ENCODE data around the gene HMGCS1. TPM values are rescaled to one million over a fixed set of nuclear protein-coding genes. Genes with fewer than 3 reads are reported as not detected.

The HMGCS1 gene
- total and polyA plus RNA-seq, 2 of the 8 experiments (the other 6 are each of a cell fraction or from before 2014, with no cell fraction given), result 63.6 to 236 TPM

- Histone ChIP-seq H3K4me1 (replicated peaks in 1 of 4; ENCODE audit: control insufficient read depth in 3 of 4, insufficient read depth in 4 of 4, low read length in 3 of 4) (no peaks in the 10 kb centered on the region), H2BK5ac (ENCODE audit: low read depth, low read length) (no peak overlapping the region), H3K9ac (replicated peaks in 1 of 4; ENCODE audit: extremely low read depth in 1 of 4, low read depth in 3 of 4, low read length in 3 of 4) (no peak overlapping the region), H4K8ac (ENCODE audit: extremely low read depth, insufficient read depth, low read length) (no peak overlapping the region), H2BK12ac (ENCODE audit: low read depth, low read length) (no peak overlapping the region), H3K27me3 (replicated peaks in 1 of 4; ENCODE audit: control insufficient read depth in 3 of 4, extremely low read depth in 1 of 4, insufficient read depth in 3 of 4, low read length in 3 of 4) (no peaks in the 10 kb centered on the region), H3K23me2 (ENCODE audit: low read depth, low read length) (no peaks in the 10 kb centered on the region), H3K18ac (ENCODE audit: extremely low read depth, low read length) (no peak overlapping the region), H3K14ac (ENCODE audit: insufficient read length) (no peak overlapping the region), H3K56ac (replicated peaks; ENCODE audit: insufficient read length, low read depth, low read length) (no peak overlapping the region), H3K23ac (ENCODE audit: insufficient read length) (no peak overlapping the region), H4K20me1 (replicated peaks in 1 of 2; ENCODE audit: control insufficient read depth in 1 of 2, insufficient read depth in 2 of 2, low read length in 2 of 2) (no peaks in the 10 kb centered on the region), H3K9me3 (ENCODE audit: insufficient read depth in 2 of 2, low read depth in 1 of 2, low read length in 1 of 2) (peaks cover 11% of the 10 kb centered on the region in 2 experiments), H2AFZ (ENCODE audit: low read length) (no peak overlapping the region), H2AK5ac (ENCODE audit: low read depth, low read length) (no peak overlapping the region), H3K27ac (ENCODE audit: low read depth, low read length) (no peak overlapping the region), H2BK15ac (ENCODE audit: low read length) (no peak overlapping the region), H3K36me3 (ENCODE audit: control insufficient read depth in 2 of 4, insufficient read depth in 4 of 4, low read length in 3 of 4) (no peaks in the 10 kb centered on the region), H4K5ac (ENCODE audit: insufficient read length, low read depth, low read length) (no peak overlapping the region), H3K79me2 (ENCODE audit: control insufficient read depth in 1 of 2, insufficient read depth in 2 of 2, low read length in 2 of 2) (no peaks in the 10 kb centered on the region), H3K4ac (replicated peaks; ENCODE audit: insufficient read length, low read depth, low read length) (no peak overlapping the region), H3K79me1 (ENCODE audit: low read depth, low read length) (no peaks in the 10 kb centered on the region), H2BK20ac (ENCODE audit: low read length) (no peak overlapping the region), H4K91ac (replicated peaks; ENCODE audit: insufficient read length, low read length) (no peak overlapping the region), H2BK120ac (replicated peaks; ENCODE audit: low read depth, low read length) (no peak overlapping the region), H3K4me3 (ENCODE audit: extremely low read depth in 1 of 4, insufficient read depth in 2 of 4, low read depth in 3 of 4, low read length in 4 of 4) (no peak overlapping the region), H3K4me2 (ENCODE audit: insufficient read depth in 1 of 2, low read depth in 2 of 2, low read length in 2 of 2) (no peak overlapping the region)
- DNase-seq (ENCODE audit: low read depth in 1 of 2, low spot score in 2 of 2) (no peak), FAIRE-seq (no peak)
- CTCF ChIA-PET (ENCODE audit: partially characterized antibody), result no interaction called here
- no peak for TF ChIP-seq FOSL1 (IDR thresholded peaks at IDR 0.05; ENCODE audit: insufficient read depth, low read depth, low read length)
- no peak for TF ChIP-seq RAD21 (IDR thresholded peaks at IDR 0.05 in 1 of 2, conservative IDR thresholded peaks at IDR 0.05 in 1 of 2; ENCODE audit: low read depth in 2 of 2, low read length in 2 of 2)
- TF ChIP-seq BCL11A (IDR thresholded peaks at IDR 0.05; ENCODE audit: low read depth in 2 of 2, low read length in 2 of 2), result no peak
- TF ChIP-seq, protein P1, sequence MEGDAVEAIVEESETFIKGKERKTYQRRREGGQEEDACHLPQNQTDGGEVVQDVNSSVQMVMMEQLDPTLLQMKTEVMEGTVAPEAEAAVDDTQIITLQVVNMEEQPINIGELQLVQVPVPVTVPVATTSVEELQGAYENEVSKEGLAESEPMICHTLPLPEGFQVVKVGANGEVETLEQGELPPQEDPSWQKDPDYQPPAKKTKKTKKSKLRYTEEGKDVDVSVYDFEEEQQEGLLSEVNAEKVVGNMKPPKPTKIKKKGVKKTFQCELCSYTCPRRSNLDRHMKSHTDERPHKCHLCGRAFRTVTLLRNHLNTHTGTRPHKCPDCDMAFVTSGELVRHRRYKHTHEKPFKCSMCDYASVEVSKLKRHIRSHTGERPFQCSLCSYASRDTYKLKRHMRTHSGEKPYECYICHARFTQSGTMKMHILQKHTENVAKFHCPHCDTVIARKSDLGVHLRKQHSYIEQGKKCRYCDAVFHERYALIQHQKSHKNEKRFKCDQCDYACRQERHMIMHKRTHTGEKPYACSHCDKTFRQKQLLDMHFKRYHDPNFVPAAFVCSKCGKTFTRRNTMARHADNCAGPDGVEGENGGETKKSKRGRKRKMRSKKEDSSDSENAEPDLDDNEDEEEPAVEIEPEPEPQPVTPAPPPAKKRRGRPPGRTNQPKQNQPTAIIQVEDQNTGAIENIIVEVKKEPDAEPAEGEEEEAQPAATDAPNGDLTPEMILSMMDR (IDR thresholded peaks at IDR 0.05; ENCODE audit: control extremely low read depth in 1 of 3, insufficient read depth in 1 of 3, low read depth in 1 of 3, low read length in 3 of 3), result no peak
- no peak for TF ChIP-seq CEBPB (IDR thresholded peaks at IDR 0.05; ENCODE audit: low read depth, low read length)
- TF ChIP-seq ATF3 (IDR thresholded peaks at IDR 0.05; ENCODE audit: insufficient read depth, low read depth, low read length), result no peak
- TF ChIP-seq BRCA1 (IDR thresholded peaks at IDR 0.05; ENCODE audit: low read depth, low read length), result no peak
- TF ChIP-seq EZH2 (IDR thresholded peaks at IDR 0.05; ENCODE audit: low read depth, low read length, severe bottlenecking), result no peak
- TF ChIP-seq SP4 (IDR thresholded peaks at IDR 0.05; ENCODE audit: low read length), result no peak
- POLR2A ChIA-PET (ENCODE audit: partially characterized antibody), result no interaction called here
- WGBS, 2 experiments (ENCODE audit: extremely low coverage in 1 of 2, insufficient coverage in 1 of 2, insufficient read length in 1 of 2, insufficient replicate concordance in 2 of 2, low coverage in 1 of 2, low lambda C conversion rate in 2 of 2, missing lambda C conversion rate in 1 of 2), result 67% methylated on average over 4 of the region's 4 CpGs; no CpG with 5 or more reads in 1 of the 2 experiments
Observed at GRCh38 chr5:43335681-43336080, 22.5 kb upstream of the HMGCS1 start.

All from H1 (cell line).